ENCODE results near the gene CREBRF.
A peak's percentile ranks its signal among the peaks of the same experiment; 100 is the strongest.
"Not testable (repeated sequence)": the region's sequence is repeated elsewhere in the genome, so short reads cannot be mapped to it uniquely, and the experiment has no call there.

Gene CREBRF

DNA sequence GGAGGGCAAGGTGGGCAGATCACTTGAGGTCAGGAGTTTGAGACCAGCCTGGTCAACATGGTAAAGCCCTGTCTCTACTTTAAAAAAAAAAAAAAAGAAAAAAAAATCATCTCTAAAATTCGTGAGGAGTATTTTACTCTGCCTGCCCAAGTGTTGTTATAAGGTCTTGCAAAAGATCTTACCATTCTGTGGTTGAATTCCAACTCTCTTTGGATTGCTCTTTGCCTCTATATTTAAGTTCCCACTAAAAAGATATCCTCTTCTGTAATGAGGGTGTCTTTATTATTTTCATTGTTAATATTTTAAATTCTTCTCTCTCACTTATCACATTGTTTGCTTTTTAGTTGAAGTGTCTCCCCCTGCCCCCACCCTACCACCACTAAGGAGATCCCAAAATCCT, 33.4 kb downstream of the CREBRF start:
- no peak for DNase-seq

DNA sequence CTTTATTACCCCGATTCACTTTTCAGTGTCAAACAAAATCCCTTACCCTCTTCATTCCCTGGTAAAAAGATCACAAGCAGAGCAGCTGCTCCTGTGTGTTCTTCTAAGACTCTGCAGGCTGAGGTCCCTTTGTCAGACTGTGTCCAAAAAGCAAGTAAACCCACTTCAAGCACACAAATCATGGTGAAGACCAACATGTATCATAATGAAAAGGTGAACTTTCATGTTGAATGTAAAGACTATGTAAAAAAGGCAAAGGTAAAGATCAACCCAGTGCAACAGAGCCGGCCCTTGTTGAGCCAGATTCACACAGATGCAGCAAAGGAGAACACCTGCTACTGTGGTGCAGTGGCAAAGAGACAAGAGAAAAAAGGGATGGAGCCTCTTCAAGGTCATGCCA, 34.5 kb downstream of the CREBRF start:
- DNase-seq = no peak

DNA sequence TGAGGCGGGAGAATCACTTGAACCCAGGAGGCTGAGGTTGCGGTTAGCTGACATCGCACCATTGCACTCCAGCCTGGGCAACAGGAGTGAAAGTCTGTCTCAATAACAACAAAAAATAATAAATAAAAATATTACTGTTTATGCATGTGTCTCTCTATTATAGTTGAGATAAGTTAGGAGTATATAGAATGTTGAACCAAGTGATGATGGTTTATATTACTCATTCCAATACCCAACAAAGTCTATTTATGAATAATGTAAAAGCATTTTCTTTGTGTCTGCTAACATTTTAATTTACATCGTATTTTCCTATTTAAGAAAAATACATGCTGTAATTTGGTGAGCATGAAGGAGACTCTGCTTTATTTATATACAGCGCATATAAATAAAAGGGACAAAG, 35.8 kb downstream of the CREBRF start:
- no peak for DNase-seq

DNA sequence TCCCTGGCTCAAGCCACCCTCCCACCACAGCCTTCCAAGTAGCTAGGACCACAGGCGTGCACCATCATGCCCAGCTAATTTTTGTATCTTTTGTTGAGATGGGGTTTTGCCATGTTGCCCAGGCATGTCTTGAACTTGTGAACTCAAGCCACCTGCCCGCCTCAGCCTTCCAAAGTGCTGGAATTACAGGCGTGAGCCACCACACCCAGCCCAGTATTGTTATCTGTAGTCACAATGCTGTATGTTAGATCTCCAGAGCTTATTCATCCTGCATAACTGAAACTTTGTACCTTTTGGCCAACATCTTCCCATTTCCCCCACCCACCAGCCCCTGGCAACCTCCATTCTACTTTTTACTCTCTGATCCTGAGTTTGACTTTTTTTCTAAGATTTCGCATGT, 37.5 kb downstream of the CREBRF start:
- DNase-seq = no peak

DNA sequence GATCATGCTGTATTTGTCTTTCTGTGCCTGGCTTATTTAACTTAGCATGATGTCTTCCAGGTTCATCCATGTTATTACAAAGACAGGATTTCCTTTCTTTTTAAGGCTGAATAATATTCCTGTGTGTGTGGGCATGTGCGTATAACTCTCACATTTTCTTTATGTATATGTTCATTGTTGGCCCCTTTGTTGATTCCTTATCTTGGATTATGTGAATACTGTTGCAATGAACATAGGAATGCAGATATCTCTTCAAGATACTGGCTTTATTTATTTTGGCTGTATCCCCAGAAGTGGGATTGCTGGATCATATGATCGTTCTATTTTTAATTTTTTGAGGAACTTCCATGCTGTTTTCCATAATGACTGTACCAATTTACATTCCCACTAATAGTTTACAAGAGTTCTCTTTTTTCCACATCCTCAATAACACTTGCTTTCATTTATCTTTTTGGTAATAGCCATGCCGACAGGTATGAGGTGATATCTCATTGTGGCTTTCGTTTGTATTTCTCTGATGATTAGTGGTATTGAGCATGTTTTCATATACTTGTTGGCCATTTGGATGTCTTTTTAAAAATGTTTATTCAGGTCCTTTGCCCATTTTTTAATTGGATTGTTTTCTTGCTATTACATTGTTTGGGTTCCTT, 38.0 kb downstream of the CREBRF start:
- DNase-seq = no peak

DNA sequence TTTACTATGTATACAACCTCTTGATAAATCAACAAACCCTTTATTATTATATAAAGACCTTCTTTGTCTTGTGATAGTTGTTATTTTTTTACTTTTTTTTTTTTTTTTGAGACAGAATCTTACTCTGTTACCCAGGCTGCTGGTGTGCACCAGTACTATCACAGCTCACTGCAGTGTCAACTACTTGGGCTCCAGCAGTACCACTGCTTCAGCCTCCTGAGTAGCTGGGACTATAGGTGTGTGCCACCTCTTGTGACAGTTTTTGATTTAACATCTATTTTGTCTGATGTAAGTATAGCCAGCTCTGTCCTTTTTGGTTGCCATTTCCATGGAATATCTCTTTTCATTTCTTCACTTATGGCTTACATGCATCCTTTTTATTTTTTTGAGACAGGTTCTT, 42.6 kb downstream of the CREBRF start:
- no peak for DNase-seq

DNA sequence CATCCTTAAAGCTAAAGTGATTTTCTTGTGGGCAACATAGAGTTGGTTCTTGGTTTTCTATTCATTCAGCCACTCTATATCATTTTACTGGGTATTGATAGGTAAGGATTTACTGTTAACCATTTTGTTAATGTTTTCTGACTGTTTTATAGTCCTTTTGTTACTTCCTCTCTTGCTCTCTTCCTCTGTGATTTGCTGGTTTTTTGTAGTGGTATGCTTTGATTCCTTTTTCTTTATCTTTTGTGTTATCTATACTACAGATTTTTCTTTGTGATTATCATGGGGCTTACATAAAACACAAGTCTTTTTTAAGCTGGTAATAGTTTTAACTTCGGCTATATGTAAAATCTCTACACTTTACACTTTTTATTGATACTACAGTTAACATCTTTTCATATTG, 43.3 kb downstream of the CREBRF start:
- peak; percentile 7 for DNase-seq

DNA sequence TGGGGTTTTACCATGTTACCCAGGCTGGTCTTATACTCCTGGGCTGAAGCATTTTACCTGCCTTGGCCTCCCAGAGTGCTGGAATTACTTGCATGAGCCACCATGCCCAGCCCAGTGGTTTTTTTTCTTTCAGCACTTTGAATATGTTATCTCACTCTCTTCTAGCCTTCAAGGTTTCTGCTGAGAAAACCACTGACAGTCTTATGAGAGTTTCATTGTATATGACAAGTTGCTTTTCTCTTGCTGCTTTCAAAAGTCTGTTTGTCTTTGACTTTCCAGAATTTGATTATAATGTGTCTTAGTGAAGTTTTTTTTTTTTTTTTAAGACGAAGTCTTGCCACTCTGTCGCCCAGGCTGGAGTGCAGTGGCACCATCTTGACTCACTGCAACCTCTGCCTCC, 45.1 kb downstream of the CREBRF start:
- DNase-seq = no peak

DNA sequence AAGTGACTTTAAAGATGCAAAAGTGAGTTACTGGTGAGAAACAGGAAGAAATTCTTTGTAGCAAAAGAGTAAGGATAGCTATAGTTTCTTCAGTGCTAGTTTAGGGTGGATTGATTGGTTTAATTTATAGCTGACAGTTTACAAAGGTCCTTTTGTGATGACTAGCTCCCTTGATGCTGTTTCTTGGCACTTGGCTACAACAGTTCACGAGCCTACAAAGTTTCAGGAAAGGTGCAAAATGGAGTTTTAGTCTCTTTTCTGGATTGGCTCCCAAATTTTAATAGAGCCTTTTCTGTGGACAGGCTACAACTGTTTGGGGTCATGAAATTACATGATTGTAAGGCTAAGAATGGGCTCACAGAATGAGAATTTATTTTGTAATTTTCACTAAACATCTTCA, 47.3 kb downstream of the CREBRF start:
- no peak for DNase-seq

DNA sequence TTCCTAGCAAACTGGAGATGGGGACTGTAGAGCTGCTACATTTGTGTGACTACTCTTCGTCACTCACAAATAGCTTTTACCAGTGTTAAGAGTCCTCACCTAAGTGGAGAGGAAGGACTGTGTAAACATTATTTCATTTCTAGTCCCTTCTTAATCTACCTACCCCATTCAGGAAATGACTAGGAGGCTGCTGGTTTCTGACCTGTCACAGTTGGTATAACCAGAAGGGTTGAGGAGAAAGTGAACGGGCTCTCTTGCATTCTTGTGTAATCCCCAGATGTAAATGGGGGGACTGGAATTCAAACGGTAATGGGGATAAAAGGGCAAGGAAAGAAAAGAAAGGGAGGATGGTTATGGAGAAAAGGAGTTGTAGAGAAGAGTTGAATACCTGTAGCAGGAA, 52.8 kb downstream of the CREBRF start:
- no peak for DNase-seq

DNA sequence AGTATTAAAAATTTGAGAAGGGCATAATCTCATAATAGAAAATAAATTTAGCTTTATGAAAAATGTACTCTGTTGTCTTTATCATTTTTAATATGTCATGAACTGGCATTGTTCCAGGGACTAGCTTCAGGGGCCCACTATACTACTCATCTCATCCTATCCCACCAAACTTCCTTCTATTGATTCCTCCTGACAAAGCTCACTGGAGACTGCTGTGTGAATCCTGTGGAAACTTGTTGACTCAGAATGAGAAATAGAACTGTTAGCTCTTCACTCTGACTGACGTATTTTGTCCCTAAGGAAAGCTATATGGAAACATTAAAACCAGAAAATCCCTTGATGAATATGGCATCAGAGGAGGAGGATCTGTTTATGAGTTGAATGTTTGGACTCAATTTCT, 58.4 kb downstream of the CREBRF start:
- peak; percentile 4 for DNase-seq

DNA sequence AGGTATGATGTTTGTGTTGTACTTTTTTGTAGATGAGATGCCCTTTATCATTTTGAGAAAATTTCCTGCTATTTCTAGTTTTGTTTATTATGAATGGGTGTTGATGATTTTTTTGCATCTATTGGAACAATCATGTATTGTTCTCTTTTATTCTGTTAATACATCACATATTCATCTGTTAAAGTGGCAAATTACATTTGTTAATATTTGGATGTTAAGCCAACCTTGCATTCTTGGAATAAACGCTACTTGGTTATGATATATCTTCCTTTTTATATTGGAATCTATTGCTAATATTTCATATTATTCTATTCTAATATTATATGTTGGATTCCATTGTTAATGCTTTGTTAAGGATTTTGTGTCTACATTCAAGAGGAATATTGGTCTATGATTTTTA, 63.6 kb downstream of the CREBRF start:
- no peak for DNase-seq

DNA sequence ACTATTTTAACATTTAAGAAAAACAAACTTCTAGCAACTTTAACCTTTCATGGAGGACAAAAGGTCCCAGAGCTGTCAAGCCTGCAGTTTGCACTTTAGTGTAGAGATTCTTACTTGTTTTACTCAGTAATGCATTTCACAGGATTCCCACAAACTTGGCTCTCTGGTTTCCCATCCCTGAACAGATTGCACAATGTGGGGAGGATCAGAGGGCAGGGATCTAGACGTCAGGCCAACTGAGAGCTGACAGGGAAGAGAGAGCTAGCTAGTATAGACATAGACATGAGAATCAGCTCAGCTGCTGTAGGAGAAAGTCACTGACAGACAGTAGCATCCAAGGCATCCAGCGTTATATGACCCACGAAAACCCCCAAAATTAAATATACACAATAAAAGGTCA, 67.3 kb downstream of the CREBRF start:
- DNase-seq = no peak

DNA sequence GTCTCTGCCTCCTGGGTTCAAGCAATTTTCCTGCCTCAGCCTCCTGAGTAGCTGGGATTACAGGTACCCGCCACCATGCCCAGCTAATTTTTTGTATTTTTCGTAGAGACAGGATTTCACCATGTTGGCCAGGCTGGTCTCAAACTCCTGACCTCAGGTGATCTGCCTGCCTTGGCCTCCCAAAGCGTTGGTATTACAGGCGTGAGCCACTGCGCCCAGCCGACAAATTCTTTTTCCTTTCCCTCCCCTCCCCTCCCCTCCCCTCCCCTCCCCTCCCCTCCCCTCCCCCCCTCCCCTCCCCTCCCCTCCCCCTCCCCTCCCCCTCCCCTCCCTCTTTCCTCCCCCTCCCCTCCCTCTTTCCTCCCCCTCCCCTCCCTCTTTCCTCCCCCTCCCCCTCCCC, 76.0 kb downstream of the CREBRF start:
- DNase-seq = not testable (repeated sequence)

DNA sequence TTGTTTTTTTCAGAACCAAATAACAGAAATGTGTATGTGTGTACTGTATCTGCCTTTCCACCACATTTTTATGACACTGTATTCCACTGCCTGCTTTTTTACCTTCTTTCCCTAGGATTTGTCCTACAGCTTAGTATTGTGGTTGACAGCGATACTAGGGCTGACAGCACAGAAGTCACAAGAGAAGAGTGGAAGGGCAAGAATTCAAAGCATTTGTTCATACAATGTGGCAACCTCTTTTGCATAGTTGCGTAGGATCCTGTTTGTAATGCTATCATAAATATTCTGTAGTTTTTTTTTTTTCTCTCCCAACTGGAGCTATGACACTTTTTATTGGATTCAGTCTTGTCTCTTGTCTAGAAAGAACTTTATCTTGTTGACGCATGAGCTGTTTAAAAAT, 82.6 kb downstream of the CREBRF start:
- DNase-seq = no peak

DNA sequence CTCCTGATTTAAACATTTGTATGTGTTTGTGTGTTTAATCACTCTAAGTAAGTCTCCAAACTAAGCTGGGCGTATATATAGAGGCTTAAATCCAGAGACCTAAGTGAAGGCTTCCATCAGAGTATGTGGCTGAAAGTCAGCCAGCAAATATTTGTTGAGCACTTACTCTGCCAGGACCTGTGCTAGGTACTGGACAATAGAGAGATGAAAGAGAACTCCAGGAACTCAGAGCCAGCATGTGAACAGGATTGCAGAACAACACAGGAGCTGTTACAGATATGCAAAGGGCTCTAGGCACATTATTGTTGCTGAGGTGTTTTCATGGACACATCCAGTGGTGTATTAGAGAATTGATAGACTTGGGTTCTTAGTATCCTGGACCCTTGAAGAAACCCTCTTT, 83.5 kb downstream of the CREBRF start:
- DNase-seq = no peak

DNA sequence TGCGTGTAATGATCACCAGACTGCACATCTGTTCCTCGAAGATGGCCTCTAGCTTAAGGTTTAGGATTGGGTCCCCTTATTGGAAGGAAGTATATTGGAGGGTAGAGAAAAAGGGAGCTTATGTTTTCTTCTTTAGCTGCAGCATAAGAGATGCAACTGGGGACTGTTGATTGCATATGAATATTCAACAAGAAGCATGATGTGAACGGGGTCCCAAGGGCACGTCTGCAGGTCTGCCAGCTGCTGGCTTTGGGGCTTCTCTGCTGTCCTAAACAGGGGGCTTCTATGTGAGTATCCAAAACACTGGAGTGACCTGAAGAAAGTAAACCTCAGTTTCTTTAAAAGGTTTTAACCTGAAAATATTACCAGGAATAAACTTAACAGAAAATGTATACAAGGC, 84.6 kb downstream of the CREBRF start:
- DNase-seq = no peak

DNA sequence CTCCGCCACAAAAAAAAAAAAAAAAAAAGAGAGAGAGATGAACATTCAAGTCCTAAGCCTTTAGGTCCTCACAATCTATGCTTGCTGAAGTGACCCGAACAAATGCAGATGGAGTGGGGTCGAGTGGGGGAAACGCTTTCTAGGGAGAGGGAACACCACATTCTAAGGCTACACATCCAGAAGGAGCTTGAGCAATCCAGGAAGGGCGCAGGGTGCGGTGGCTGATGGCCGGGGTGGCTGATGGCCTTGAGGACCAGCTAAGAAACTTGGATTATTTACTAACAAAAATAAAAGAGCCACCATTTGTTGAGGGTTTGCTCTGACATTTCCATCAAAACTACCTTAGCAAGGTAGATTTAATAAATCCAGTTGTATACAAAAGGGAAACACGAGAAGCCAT, 87.4 kb downstream of the CREBRF start:
- DNase-seq = no peak

DNA sequence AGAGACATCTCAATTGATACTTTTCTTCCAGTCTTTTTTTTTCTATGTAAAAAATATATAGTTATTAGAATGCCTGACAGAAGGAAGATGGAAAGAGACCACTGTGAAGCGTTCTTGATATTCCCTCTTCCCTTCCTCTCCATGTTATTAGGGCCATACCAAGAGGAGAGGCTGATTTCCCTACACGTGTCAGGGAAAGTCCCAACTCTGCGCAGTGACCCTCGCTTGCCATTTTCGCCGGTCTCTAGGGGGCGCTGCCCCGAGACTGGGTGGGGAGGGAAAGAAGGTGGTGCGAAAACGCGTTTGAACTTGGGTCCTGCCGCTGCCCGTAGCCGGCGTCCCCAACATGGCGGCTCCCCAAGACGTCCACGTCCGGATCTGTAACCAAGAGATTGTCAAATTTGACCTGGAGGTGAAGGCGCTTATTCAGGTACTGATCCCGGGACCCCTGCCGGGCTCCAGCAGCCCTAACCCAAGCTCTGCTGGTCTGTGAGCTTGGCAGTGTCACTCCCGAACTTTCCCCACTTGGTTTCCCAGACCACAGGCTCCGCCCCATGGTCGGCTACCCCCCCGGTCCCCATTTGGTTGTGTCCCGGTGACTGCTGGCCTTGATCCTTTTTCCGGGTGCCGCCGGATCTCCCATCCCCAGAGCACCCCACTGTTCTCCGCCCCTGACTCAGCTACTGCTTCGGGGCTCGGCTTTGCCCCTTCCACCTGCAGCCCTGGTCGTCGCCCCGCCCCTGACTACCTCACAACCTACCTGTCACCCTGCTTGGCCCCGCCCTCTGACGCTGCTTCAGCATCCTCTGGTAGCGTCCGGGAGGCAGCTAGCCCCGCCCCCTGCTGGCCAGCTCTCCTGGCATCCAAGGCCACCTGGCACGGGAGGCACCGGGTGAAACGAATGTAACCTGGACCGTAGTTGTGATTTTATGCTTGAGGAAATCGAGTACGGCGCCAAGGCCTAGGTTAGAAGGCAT, 88.3 kb downstream of the CREBRF start, which contains the start of gene BNIP1:
Gene BNIP1, plus strand, starts transcription at position 332 of the 977 bp plus-strand sequence. Its CDS starts 15 bp downstream, at position 347.
- peak; percentile 95 for DNase-seq

DNA sequence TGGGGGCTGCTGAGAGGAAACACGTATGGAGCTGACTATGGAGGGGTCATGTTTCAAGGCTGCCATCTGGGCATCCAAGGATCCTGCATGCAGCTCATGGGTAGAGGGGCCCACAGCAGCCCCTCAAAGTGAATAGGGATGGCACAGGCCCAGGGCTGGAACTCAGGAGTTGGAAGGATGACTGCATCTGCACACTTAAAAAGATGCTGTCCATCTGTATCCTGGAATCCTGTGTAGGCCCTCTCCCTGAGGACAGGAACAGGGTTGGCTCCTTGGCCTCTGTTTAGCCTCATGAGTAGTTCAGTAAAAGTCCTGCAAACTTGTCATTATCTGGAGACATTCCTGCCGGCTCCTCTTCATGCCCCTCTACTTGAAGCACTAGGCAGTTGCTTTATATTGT, 92.2 kb downstream of the CREBRF start:
- no peak for DNase-seq

DNA sequence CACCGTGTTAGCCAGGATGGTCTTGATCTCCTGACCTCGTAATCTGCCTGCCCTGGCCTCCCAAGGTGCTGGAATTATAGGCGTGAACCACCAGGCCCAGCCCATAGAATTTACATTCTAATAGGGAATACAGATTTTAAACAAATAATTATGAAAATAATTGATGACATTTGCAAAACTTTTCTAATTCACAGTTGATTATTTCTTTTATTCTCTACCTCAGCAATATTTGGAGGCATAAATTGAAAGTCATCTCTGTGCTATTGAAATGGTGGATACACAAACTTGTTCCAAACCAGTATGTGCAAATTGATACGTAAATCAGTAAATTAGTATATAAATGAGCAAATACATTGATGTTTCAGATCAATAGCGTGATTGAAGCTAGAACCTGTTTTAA, 96.4 kb downstream of the CREBRF start:
- no peak for DNase-seq

DNA sequence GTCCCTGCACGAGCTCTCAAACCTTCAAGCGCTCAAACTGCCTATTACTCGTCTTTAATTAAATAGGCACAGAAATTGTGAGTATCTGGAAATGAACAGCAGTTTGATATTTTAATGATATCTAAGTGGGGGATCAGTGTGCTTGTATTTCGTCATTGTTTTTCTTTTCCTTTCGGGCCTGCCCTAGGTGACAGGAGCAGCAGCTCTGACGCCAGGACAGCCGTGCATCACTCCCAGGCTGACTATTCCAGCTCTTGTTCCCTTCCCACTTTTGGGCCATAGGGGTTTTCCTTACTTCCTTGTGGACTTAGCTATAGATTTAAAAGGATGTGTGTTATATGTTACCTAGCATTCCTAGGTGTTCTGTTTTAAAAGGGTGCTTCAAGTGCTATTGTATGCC, 97.7 kb downstream of the CREBRF start:
- DNase-seq = no peak

DNA sequence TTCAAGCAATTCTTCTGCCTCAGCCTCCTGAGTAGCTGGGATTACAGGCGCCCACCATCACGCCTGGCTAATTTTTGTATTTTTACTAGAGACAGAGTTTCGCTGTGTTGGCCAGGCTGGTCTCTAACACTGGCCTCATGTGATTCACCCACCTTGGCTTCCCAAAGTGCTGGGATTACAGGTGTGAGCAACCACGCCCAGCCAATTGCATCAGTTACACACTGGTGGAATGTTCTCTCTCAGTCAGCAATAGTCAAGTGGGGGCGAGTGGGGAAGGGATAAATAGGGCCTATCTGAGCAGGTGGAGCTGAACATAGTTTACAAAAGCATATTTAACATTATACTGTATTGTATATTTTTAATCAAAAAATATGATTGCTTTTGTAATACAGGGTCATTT, 98.5 kb downstream of the CREBRF start:
- DNase-seq = not testable (repeated sequence)

DNA sequence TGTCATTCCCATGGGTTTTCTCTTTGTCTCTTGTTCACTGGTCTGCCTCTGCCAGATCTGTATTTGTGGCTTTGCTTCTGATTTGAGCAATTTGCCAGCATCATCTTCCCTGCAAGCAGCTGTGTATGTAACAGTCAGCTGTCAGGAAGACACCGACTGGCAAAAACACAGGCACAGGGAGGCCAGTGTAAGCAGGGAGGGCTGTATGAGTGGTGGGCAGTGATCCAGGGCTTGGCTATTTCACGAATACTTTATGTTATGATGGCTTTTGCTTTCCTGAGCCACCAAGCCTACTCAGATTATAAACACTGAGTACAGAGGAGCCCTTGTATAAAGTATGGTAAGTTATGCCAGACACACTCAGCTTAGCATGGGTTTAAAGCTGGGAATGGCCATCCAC, 99.8 kb downstream of the CREBRF start:
- no peak for DNase-seq
